Nephron (organoid): ENCODE results near the gene CCNG2.
A peak's percentile ranks its signal among the peaks of the same experiment; 100 is the strongest.

Experiments used
- H3K27ac Mint-ChIP-seq, 3 experiments: 2 replicates each; pipeline ENCODE4 v1.8.0; 2020; ENCODE audit warnings: mixed read lengths in 3 of 3, mild to moderate bottlenecking in 2 of 3, moderate library complexity in 1 of 3
- H3K27me3 Mint-ChIP-seq: 2 replicates; pipeline ENCODE4 v1.8.0; 2021; ENCODE audit warnings: low read depth, mild to moderate bottlenecking, moderate library complexity, mixed read lengths
- H3K36me3 Mint-ChIP-seq: 2 replicates; pipeline ENCODE4 v1.8.0; 2020; ENCODE audit warnings: low read depth, mixed read lengths
- H3K4me1 Mint-ChIP-seq: 2 replicates; pipeline ENCODE4 v1.8.0; 2020; ENCODE audit warnings: mixed read lengths
- H3K4me3 Mint-ChIP-seq, 3 experiments: 2 replicates each; pipeline ENCODE4 v1.8.0; 2020; ENCODE audit warnings: mild to moderate bottlenecking in 3 of 3, mixed read lengths in 3 of 3, moderate library complexity in 2 of 3
- H3K9me3 Mint-ChIP-seq: 2 replicates; pipeline ENCODE4 v1.8.0; 2020; ENCODE audit warnings: mixed read lengths
- TF ChIP-seq, protein P1 (sequence below), 3 experiments: fragments of 200-600 bp; sonication (generic); IDR thresholded peaks; one replicate each; pipeline ENCODE4 v1.5.0; 2021; ENCODE audit warnings: antibody characterized with exemption in 3 of 3; ENCODE audit not compliant: unreplicated experiment in 3 of 3

Gene CCNG2

DNA sequence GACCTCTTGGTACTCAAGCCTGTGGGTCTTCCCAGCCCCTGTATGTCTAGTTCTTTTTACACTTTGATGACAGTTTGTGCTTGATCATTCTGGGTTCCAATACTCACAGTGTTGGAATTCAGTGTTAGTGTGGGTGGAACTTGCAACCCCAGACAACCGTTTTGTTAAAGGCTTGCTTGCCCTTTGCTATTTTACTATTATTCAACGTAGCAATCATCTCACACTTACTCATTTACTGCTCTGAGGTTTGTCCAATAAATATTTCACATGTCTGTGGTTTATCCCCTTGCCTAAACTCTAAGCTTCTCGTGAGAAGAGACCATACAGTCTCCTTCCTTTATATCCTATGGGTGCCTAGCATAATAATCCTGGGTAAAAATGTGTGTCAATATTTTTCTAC, 15.3 kb downstream of the CCNG2 start:
- Mint-ChIP-seq H3K36me3 (peaks cover 42% of the 10 kb centered on the region), H3K27ac (no peak overlapping the region), H3K9me3 (no peaks in the 10 kb centered on the region), H3K27me3 (peaks cover 1% of the 10 kb centered on the region), H3K4me3 (no peak overlapping the region), H3K4me1 (peaks cover 75% of the 10 kb centered on the region)
- TF ChIP-seq, protein P1, sequence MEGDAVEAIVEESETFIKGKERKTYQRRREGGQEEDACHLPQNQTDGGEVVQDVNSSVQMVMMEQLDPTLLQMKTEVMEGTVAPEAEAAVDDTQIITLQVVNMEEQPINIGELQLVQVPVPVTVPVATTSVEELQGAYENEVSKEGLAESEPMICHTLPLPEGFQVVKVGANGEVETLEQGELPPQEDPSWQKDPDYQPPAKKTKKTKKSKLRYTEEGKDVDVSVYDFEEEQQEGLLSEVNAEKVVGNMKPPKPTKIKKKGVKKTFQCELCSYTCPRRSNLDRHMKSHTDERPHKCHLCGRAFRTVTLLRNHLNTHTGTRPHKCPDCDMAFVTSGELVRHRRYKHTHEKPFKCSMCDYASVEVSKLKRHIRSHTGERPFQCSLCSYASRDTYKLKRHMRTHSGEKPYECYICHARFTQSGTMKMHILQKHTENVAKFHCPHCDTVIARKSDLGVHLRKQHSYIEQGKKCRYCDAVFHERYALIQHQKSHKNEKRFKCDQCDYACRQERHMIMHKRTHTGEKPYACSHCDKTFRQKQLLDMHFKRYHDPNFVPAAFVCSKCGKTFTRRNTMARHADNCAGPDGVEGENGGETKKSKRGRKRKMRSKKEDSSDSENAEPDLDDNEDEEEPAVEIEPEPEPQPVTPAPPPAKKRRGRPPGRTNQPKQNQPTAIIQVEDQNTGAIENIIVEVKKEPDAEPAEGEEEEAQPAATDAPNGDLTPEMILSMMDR (IDR thresholded peaks at IDR 0.05; ENCODE audit: unreplicated experiment in 3 of 3) = no peak

DNA sequence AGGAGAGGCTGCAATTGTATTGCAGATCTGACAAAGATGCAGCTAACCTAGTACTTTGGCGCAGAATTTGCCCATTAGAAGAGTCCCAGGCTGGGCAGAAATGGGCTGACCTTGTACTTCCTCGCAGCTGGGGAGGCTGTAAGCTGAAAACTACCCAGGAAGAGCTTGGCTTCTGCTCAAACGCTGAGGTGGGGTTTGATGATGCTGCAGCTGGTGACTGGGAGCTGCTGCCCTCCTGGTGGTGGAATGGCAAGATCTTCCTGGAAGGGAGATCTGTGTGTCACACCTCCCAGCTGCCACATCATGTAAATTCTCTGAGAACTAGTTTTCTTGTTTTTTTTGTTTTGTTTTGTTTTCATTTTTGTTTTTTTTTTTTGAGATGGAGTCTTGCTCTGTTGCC, 17.4 kb downstream of the CCNG2 start:
- peaks cover 6% of the 10 kb centered on the region for H3K27me3 Mint-ChIP-seq
- H3K9me3 Mint-ChIP-seq = no peaks in the 10 kb centered on the region
- H3K4me3 Mint-ChIP-seq = no peak overlapping the region
- TF ChIP-seq, protein P1 (IDR thresholded peaks at IDR 0.05; ENCODE audit: unreplicated experiment in 3 of 3) = no peak
- peaks cover 71% of the 10 kb centered on the region for H3K4me1 Mint-ChIP-seq
- H3K36me3 Mint-ChIP-seq = peaks cover 22% of the 10 kb centered on the region
- H3K27ac Mint-ChIP-seq = peak overlapping the region in 1 of 3 experiments; percentile 34

DNA sequence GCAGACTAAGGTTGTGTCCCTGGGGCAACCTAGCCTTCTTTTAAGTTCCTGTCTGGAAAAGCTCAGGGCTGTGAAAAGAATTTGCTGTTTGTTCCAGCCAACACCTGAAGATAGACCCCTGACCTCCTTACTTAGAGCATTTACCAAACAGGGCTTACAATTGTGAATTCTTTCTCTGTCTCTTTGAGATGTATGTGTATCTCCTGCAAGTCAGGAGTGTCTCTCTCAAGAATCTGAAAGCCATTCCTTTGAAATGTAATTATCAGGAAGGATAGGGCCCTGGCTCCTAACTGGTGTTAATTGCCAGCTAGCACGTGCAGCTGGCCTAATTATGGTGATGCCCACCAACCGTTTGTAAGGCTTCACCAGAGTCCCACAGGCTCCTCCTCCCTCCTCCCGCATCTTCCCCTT, 18.2 kb downstream of the CCNG2 start:
- TF ChIP-seq, protein P1 (IDR thresholded peaks at IDR 0.05; ENCODE audit: unreplicated experiment in 3 of 3) = no peak
- H3K9me3 Mint-ChIP-seq = no peaks in the 10 kb centered on the region
- H3K4me3 Mint-ChIP-seq = no peak overlapping the region
- peaks cover 65% of the 10 kb centered on the region for H3K4me1 Mint-ChIP-seq
- peaks cover 6% of the 10 kb centered on the region for H3K27me3 Mint-ChIP-seq
- peak overlapping the region; percentile 28 to 96 (median 43) for H3K27ac Mint-ChIP-seq
- peaks cover 14% of the 10 kb centered on the region for H3K36me3 Mint-ChIP-seq

DNA sequence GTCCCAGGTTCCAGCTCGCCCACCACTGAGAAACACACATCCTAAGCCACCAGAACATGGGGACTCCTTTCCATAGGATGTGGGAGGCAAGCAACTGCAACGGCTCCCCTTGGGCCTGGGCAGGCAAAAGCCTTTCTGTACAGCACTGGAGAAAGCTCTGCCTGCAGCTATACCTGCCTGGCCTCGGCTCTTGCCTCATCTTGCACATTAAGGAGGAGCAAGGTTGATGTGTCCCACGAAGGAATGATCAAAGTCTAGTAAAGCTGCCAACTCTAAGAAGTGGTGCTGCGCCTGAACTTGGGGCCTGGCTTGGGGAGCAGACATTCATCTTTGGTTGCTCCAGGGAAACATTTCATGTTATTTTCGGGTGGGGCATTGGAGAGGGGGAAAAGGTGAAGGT, 19.6 kb downstream of the CCNG2 start:
- Mint-ChIP-seq H3K4me3 (peak overlapping the region in 1 of 3 experiments; percentile 58), H3K27me3 (peaks cover 6% of the 10 kb centered on the region), H3K9me3 (no peaks in the 10 kb centered on the region), H3K36me3 (peaks cover 2% of the 10 kb centered on the region), H3K4me1 (peaks cover 54% of the 10 kb centered on the region), H3K27ac (peak overlapping the region; percentile 92 to 97 (median 96))
- TF ChIP-seq, protein P1 (IDR thresholded peaks at IDR 0.05; ENCODE audit: unreplicated experiment in 3 of 3) = no peak

DNA sequence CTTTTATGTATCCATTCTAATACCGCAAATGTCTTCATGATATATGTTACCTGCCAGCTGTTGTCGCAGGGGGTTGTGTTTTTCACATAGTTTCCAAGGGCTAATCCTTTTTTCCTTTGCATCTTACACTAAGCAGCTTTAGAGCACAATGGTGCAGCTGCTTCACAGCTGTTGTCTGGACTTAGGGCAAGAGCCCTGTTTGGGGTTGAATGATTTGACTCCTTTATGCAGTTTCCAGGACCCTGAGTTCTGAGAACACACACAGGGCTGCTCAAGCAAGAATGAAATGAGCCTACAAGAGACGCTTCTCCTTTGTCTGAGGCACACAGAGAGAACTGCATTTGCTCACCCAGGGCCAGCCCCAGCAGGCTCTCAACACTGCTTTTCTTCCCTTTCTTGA, 20.2 kb downstream of the CCNG2 start:
- H3K27ac Mint-ChIP-seq = peak overlapping the region; percentile 92 to 97 (median 96)
- peaks cover 6% of the 10 kb centered on the region for H3K27me3 Mint-ChIP-seq
- no peaks in the 10 kb centered on the region for H3K36me3 Mint-ChIP-seq
- H3K9me3 Mint-ChIP-seq = no peaks in the 10 kb centered on the region
- H3K4me1 Mint-ChIP-seq = peaks cover 52% of the 10 kb centered on the region
- H3K4me3 Mint-ChIP-seq = peak overlapping the region in 1 of 3 experiments; percentile 58
- TF ChIP-seq, protein P1 (IDR thresholded peaks at IDR 0.05; ENCODE audit: unreplicated experiment in 3 of 3) = no peak

DNA sequence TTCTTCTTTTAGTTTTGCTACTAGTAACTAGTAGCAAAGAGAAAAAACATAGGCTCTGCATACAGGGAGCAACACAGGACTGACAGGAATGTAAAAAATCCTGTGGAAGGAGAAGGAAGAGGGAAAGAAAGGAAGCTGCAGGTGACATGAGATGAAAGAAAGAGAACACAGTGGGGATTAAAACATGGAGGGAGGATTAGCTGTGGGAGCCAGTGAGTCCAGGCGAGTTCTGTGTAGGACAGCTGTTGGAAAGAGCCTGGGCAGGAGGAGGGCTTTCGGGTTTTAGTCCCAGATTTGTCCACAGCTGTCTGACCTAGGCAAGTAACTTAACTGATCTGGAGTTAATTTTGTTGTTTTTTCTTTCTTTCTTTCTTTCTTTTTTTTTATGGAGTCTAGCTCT, 21.6 kb downstream of the CCNG2 start:
- Mint-ChIP-seq H3K27ac (peak overlapping the region; percentile 91 to 96 (median 92)), H3K9me3 (no peaks in the 10 kb centered on the region), H3K4me3 (peak overlapping the region in 2 of 3 experiments; percentile 3 to 49), H3K27me3 (peaks cover 6% of the 10 kb centered on the region), H3K4me1 (peaks cover 53% of the 10 kb centered on the region), H3K36me3 (no peaks in the 10 kb centered on the region)
- TF ChIP-seq, protein P1 (IDR thresholded peaks at IDR 0.05; ENCODE audit: unreplicated experiment in 3 of 3) = no peak
